AG20443 (cell line): ENCODE measurements around the gene INTS3.
A peak's percentile ranks its signal among the peaks of the same experiment; 100 is the strongest.
"Not testable (repeated sequence)": the region's sequence is repeated elsewhere in the genome, so short reads cannot be mapped to it uniquely, and the experiment has no call there.

Experiments used
- DNase-seq: peaks from one replicate; pipeline ENCODE4 v3.0.0; 2012; ENCODE audit warnings: low spot score, mixed read lengths

Gene INTS3

DNA sequence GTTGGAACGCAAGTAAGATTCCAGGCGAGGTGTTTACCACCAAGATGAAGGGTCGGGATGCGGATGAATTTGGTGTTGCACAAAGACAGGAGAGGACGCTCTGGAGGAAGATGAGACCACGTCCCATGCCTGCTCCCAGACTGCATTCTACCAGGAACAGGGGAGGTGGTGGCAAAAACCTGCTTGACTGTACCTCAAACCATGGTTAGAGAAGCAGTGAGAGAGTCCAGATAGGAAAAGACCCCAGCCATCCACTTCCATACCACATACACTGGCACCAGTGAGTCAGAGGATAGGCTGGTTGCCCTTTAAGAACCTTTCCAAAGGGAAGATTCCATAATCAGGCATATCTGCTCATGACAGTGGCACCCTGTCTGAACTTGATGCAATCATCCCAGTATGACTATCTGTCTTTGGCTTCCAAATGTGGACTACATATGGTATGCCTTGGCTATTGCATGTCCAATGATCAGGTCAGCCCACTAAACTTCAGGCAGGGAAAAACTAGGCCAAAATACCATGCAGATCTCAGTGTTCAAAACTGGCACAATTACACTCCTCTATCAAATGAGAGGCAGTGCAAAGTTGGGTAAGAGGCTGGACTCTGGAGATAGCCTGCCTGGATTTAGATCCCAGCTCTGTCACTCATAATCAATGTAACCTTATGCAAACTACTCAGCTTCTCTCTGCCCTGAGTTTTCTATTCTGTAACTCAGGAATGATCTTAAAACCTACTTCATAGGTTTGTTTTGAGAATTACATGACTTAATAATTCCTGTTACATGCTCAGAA lies 28.7 kb upstream of the INTS3 start:
- DNase-seq: peak; percentile 77

DNA sequence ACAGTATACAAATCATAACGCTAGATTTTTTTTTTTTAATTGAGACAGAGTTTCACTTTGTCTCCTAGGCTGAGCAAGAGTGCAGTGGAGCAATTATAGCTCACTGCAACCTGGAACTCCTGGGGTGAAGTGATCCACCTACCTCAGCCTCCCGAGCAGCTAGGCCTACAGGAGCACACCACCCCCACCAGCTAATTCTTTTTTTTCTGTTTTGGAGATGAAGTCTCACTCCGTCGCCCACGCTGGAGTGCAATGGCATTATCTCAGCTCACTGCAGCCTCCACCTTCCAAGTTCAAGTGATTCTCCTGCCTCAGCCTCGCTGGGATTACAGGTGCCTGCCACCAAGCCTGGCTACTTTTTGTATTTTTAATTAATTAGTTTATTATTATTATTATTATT lies 28.1 kb upstream of the INTS3 start:
- DNase-seq: no peak

DNA sequence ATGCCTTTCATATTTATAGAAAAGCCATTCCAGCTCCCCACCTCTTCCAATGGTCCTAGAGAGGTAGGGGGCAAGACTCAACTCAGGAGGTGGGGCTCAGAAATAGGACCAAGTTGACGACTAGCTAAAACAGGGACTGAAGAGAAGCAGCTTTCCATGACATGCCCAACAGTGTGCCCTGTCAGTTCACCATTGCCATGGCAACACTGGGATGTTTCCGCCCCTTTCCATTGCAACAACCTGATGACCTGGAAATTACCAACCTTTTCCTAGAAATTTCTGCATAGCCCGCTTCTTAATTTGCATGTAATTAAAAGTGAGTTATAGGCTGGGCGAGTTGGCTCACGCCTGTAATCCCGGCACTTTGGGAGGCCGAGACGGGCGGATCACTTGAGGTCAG lies 22.4 kb upstream of the INTS3 start:
- no peak for DNase-seq

DNA sequence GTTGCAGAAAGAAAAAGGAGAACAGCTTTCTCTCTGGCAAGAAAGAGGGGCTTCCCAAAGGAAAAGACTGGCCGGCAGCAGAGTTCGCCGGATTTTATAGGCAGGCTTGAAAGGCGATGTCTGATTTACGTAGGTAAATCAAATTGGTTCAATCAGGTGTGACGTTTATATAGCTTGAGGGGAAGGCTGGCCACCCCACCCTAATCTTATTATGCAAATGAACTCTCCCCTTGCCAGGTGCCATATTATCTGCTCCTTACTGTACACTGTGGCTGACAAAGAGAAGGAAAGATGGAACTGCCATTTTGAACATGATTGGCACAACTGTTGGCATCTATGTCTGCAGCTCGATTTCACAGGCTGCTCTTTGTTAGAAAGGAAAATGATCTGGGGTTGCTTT lies 16.8 kb upstream of the INTS3 start:
- DNase-seq: no peak

DNA sequence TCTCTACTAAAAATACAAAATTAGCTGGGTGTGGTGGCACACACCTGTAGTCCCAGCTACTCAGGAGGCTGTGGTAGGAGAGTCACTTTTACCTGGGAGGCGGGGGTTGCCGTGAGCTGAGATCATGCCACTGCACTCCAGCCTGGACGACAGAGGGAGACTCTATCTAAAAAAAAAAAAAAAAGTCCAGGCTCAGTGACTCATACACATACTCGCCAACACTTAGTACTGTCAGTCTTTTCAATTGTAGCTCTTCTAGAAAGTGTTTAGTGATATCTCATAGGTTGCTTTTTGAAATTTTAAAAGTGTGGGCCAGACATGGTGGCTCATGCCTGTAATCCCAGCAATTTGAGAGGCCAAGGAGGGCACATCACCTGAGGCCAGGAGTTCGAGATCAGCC lies 11.6 kb upstream of the INTS3 start:
- not testable (repeated sequence) for DNase-seq

DNA sequence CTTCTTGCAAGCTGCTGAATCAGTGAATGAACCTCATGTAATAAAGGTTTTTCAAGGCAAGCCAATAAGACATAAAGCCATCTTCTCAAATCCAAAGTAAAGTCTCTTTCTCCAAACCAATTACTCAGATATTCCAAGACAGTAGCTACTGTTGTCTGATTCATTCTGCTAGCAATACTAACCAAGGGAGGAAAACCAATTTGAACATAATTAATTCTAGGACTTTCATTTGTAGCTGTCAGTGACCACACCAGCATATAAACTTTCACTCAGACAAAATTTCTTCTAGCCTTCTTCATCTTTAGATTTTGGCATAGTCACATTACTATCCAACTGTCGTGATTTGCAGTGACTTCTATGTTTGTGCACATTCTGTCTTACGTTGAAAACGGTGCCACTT lies 10.5 kb upstream of the INTS3 start:
- DNase-seq: no peak

DNA sequence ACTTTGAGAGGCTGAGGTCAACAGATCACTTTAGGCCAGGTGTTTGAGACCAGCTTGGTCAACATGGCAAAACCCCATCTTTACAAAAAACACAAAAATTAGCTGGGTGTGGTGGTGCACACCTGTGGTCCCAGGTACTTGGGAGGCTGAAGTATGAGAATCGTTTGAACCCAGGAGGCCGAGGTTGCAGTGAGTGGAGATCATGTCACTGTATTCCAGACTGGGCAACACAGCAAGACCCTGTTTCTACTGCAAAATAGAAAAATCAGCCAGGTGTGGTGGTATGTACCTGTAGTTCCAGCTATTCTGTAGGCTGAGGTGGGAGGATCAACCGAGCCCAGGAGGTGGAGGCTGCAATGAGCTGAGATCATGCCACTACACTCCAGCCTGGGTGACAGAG lies 4.2 kb upstream of the INTS3 start:
- no peak for DNase-seq

DNA sequence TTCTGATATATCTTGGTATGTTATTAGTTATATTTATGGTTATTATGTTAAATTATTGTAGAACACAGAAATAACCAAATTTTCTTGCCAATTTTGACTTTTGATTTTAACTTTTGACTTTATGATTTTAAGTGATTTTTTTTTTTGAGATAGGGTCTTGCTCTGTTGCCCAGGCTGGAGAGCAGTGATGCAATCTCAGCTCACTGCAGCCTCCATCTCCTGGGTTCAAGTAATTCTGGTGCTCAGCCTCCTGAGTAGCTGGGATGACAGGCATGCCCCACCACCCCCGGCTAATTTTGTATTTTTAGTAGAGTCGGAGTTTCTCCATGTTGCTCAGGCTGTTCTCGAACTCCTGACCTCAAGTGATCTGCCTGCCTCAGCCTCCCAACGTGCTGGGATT lies 3.2 kb upstream of the INTS3 start:
- DNase-seq: not testable (repeated sequence)

DNA sequence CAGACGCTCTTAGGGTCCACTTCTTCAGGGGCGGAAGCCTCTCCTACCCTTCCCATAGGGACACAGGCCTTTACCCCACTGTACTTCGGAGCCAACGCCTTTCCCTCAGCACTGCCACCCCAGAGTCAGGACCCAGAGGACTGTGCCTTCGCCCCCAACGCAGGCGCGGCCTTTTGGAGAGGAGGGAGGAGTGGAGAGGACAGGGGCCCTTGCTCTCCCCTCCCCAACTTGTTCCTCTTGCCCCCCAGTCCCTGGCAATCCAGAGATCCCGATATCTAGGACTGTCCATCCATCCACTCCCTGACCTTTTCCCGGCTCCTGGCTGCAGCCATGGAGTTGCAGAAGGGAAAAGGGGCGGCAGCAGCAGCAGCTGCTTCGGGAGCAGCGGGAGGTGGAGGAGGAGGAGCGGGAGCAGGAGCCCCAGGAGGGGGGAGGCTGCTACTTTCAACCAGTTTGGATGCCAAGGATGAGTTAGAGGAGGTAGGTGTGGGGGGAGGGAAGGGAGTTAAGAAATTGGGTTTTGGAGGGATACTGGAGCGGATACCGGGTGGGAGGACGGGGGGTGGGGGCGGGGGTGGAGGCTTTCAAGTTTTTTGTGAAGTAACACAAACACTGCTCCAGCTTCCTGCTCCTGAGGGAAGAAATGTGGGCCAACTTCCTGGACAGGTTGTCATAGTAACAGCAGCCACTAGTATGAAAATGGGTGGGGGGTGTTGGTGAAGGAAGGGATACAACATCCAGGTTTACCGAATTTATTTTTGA lies 636 bp downstream of the INTS3 start:
- DNase-seq: peak; percentile 37

DNA sequence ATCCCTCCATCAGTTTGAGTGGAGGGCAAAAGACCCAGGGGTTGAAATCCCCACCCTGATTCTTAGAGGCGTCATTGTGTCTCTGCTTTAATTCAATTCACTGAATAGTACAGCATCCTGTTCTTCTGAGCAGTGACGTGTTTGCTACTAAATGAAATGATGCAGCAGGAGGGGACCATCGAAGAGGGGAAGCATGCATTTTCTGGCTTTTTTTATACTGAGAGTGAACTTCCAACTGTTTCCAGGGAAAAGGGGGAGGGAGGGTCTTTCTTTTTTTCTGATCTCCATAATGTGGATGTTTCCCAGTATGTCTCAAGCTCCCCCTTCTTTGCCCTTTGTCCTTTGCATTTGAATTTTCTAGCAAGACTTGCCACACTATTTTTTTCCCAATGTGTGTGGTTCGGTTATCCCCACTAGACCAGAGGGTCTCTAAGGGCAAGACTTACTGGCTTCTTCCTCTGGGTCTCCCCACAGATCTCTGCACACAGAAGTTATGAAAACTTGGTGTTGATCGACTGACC lies 2.7 kb downstream of the INTS3 start:
- no peak for DNase-seq

DNA sequence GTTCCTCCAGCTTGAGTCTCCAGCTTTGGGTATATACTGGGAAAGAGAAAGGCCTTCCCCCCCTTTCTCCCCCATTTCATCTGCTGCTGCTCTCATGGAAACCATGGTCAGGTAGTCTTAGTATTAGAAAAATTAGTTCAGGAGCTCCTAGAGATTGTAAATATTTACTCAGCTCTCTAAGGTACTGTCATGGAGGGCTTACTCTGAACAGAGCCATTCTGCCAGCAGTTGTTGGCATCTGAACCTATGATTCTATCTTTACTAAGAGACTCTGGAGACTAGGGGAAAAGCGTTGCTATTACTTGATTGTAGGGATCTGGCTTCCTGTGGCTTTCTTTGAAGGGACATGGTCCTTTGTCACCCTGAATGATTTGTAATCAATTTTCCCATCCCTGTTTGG lies 6.1 kb downstream of the INTS3 start:
- DNase-seq: no peak

DNA sequence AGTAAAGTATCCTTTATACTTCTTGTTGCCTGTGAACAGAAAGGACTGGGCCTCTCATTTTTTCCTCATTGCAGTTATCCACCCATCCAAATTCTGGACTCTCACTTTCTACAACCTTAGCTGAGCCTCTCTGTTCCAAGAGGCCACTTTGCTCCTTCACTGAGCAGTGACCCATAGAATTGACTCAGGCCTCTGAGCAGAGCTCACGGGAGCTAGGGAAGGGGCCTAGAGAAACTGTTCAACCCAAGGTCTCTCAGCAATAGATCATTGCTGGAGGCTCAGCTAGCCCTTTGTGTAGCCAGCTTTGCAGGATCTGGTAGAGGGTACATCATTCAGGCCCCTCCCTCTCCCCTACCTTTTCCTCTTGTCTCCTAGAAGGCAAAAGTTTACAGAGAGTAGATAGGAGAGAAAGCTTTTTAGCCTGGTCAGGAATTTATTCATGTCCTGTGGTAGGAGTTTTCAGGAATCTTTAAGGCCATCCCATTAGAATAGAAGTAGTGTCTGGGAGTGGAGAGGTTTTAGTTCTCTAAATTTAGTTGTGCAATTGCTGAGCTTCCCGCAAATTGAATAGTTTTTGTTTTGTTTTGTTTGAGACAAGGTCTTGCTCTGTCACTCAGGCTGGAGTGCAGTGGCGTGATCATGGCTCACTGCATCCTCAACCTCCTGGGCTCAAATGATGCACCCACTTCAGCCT lies 6.7 kb downstream of the INTS3 start:
- no peak for DNase-seq

DNA sequence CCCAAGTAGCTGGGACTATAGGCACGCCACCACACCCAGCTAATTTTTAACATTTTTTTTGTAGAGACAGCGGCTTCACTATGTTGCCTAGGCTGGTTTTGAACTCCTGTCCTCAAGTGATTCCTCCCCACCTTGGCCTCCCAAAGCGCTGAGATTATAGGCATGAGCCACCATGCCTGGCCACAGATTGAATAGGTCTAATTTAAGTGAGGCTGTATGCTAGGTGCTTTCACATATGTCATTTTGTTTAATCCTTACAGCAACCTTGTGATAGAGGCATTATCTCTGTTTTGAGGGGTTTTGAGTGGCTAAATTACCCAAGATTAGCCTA lies 7.2 kb downstream of the INTS3 start:
- no peak for DNase-seq

DNA sequence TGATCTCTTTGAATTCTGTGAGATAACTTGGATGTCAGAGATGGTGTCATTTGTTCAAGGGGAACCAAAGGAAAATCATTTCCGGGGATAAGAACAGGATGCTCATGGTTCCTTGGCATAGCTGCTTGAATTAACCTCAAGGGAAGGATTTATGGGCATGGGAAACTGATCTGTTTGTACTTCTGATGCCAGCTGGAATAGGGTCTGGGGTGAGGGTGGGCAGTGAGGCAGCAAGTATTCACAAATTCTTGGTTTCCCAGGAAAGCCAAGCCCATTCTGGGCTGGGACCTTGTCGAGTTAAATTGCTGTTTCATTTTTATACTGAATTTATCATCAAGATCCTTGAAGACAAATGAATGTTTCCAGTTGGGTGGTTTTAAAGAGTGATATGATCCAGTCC lies 14.1 kb downstream of the INTS3 start:
- no peak for DNase-seq

DNA sequence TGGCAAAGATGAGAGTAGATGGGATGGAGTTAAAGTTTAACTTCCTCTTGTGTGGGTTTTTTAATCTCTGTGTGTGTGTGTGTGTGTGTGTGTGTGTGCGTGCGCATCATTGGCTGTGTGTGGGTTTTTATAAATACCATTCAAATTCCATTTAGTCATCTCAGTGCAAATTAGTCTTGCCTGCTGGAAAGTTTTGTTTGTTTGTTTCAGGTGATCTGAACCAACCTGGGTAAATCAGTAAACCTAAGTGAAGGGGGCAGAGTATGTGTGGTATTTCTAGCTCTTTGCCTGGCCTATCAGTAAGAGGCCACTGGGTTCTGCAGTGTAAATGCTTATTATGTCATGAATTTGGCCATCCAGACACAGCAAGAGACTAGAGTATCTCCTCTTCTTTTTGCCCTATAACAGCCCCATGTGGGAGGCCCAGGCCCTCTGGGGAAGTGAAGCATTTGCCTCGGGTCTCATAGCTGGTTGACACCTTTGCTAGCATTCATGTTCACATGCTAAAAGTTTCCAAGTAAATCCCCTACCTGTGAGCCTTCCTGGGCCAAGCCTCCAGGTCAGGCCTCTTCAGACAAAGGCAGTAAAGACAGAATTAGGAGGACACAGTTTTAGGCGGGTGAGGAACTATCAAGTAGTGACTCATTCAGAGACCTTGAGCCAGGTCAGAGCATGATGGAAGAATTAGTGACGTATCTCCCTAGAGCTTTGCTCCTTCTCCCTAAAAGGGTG lies 14.7 kb downstream of the INTS3 start:
- DNase-seq: no peak

DNA sequence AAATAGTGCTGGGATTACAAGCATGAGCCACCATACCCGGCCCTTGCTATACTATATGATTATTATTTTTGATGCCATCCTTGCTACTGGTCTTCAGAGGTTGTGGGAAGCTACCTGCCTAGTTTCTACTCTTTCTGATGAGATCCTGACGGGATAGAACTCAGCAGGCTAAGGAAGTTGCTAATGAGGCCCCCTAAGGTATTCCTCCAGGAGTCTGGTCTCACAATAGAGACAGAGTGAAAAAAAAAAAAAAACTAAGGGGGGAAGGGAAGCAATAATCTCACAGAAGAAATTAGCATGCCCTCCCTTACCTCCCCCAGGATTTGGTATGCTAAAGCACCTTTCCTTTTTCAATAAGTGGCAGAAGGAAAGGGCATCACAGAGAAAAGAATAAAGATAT lies 17.6 kb downstream of the INTS3 start:
- no peak for DNase-seq

DNA sequence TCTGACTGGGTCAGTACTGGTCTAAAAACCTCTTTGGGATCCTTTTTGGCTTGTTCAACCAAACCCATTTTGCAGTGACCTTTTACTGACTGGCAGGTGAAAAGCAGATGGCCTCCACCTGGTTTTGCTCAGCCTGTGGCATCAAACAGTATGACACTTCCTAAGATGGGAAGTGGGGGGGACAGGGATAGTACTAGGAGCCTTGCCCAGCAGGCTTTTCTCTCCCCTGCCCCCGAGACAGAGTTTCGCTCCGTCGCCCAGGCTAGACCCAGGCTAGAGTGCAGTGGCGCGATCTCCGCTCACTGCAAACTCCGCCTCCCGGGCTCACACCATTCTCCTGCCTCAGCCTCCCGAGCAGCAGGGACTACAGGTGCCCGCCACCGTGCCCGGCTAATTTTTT lies 18.3 kb downstream of the INTS3 start:
- no peak for DNase-seq

DNA sequence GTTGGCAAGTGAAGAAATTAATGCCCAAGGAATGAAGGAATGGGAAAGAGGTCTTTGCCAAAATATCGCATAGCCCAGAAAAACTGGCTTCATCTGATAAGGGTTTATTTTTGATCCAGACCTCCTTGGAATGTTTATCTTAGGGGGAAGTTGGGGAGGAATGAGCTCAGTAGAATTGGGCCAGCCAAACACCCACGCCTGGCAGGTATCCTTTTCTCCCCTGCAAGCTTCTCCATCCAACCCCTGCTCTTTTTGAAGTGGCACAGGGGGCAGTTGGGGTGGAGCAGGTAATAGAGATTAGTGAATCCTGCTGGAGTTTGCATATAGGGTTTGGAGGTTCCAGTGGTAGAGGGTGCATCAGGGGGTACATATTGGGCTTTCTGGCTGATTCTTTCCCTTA lies 21.1 kb downstream of the INTS3 start:
- no peak for DNase-seq

DNA sequence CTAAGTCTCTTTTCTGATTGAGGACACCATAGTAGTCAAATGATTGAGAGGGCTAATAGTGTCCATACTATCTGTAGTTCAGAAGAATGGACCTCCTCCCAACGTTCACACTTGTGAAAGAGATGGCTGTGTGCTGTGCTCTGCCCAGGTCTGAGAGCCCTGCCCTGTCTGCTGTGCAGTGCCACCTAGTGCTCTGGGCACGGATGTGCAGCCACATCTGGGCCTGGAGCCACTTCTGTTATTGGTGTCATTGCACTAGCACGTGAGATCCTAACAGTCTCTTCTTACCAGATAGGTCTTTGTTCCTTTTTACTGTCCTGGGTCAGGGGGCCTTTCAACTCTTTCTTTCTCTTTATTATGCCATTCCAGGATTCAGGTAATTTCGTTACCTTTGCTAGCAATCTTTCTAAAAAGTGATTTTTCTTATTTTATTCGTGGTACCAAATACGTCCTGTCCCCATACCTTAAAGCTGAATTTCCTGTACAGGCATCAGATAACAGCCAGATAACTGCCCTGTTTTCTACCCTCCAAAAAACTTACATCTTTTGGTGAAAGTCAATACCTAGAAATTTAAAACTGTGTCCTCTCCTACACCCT lies 21.7 kb downstream of the INTS3 start:
- DNase-seq: peak; percentile 96

DNA sequence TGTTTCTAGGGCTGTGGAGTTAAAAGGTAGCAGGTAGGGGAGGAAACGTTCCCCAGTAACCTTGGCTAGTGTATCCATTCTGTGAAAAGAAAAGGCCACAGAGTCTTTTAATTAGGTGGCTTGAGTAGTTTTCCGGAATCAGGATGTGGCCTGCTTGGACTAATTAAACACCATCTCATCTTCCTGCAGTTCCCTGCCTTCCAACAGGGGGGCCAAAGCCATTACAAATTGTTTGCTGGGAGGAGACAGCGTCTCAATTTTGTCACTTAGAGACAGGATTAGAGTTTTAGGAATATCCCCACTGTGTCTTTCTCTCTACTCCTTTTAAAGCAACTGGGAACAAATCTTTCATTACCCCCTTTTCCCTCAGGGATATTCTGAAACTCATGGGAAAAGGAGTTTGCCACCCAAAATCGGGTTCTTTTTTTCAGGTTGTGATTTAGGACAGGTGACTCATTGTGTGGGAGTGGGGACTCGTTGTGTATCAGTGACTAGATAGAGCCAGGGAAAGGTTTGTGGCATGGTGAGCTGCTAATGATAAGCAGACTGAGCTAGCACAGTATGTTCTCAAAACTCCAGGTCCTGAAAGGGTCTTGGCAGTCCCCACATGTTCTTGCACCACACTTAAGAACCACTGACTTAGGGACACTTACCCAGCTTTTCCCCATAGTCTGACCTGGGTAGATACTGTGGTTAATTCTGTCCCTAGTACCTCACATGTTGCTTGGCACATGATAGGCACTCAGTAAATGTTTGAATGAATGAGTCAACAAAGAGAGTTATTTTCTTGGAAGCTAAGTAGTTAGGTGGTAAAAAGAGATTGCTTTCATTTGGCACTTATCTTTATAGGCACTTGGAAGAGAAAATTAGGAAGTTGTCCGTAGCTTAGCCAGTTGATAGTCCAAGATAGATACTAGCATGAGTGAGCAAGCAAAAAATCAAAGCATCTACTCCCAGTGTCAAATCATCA lies 22.5 kb downstream of the INTS3 start:
- DNase-seq: no peak

DNA sequence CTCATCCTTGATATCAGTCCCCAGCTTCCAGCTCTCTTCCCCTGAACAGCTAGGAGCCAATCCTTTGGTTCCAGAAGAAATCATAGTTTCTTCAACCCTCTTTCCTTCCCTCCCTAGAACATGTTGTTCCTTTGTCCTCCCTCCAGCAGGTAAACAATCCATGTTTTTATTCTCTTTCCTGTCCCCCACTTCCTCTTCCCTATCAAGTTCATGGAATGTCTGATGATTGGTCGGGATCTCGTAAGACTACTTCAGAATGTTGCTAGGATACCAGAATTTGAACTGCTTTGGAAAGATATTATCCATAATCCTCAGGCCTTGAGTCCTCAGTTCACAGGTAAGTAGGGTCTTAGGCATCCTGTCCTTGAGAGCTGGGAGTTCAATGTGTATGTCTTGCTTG lies 24.2 kb downstream of the INTS3 start:
- no peak for DNase-seq
